ENCODE measurements around the gene FADS2. TPM values are rescaled to one million over a fixed set of nuclear protein-coding genes. Genes with fewer than 3 reads are reported as not detected.

The FADS2 gene
- total and polyA plus RNA-seq, 2 of the 13 experiments (the other 11 are each of a cell fraction or from before 2014, with no cell fraction given) = 90.1 to 124 TPM

- no peak for TF ChIP-seq MLXIP (CRISPR knock-in tag; IDR thresholded peaks at IDR 0.05; ENCODE audit: borderline replicate concordance)
- no peak for TF ChIP-seq ZNF20 (CRISPR knock-in tag; IDR thresholded peaks at IDR 0.05)
- TF ChIP-seq, protein P1, sequence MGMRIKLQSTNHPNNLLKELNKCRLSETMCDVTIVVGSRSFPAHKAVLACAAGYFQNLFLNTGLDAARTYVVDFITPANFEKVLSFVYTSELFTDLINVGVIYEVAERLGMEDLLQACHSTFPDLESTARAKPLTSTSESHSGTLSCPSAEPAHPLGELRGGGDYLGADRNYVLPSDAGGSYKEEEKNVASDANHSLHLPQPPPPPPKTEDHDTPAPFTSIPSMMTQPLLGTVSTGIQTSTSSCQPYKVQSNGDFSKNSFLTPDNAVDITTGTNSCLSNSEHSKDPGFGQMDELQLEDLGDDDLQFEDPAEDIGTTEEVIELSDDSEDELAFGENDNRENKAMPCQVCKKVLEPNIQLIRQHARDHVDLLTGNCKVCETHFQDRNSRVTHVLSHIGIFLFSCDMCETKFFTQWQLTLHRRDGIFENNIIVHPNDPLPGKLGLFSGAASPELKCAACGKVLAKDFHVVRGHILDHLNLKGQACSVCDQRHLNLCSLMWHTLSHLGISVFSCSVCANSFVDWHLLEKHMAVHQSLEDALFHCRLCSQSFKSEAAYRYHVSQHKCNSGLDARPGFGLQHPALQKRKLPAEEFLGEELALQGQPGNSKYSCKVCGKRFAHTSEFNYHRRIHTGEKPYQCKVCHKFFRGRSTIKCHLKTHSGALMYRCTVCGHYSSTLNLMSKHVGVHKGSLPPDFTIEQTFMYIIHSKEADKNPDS (CRISPR knock-in tag; IDR thresholded peaks at IDR 0.05) = no peak; the same call in 1 of the 2 replicates
- TF ChIP-seq TBL1XR1 (IDR thresholded peaks at IDR 0.05; ENCODE audit: borderline replicate concordance, low read length, partially characterized antibody) = no peak
- TF ChIP-seq ATF7 (IDR thresholded peaks at IDR 0.05) = no peak
- no peak; the same call in 1 of the 2 replicates for TF ChIP-seq ATF7 (CRISPR knock-in tag; IDR thresholded peaks at IDR 0.05)
- TF ChIP-seq GATA4 (IDR thresholded peaks at IDR 0.05; ENCODE audit: borderline replicate concordance, low read depth) = peak; percentile 31; the same call in 1 of the 2 replicates
- no peak for TF ChIP-seq SMYD3 (CRISPR knock-in tag; IDR thresholded peaks at IDR 0.05)
- no peak for TF ChIP-seq KLF6 (CRISPR knock-in tag; IDR thresholded peaks at IDR 0.05)
- TF ChIP-seq KIAA2018 (CRISPR knock-in tag; IDR thresholded peaks at IDR 0.05; ENCODE audit: borderline replicate concordance) = no peak
- TF ChIP-seq, protein P2, sequence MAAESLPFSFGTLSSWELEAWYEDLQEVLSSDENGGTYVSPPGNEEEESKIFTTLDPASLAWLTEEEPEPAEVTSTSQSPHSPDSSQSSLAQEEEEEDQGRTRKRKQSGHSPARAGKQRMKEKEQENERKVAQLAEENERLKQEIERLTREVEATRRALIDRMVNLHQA (CRISPR knock-in tag; IDR thresholded peaks at IDR 0.05) = no peak
- TF ChIP-seq ZNF160 (CRISPR knock-in tag; IDR thresholded peaks at IDR 0.05) = no peak
- TF ChIP-seq U2AF1 (optimal IDR thresholded peaks at IDR 0.05; ENCODE audit: low read depth, low read length) = no peak
- no peak; the same call in 1 of the 2 replicates for TF ChIP-seq ZNF678 (CRISPR knock-in tag; IDR thresholded peaks at IDR 0.05)
- TF ChIP-seq HES4 (CRISPR knock-in tag; IDR thresholded peaks at IDR 0.05; ENCODE audit: borderline replicate concordance) = 0 out of 2 replicates have a peak, but pooled peaks have one; percentile 59
Observed at GRCh38 chr11:61814958-61815789, 12.9 kb upstream of the FADS2 start (continued).

All from HepG2 (cell line).